Raji (cell line): ENCODE measurements around the gene A1CF.

Source experiments
- POLR2A ChIP-seq: IDR thresholded peaks from 2 replicates; pipeline ENCODE4 v1.6.1; 2011; ENCODE audit warnings: low read depth, low read length, control low read depth; ENCODE audit not compliant: insufficient read depth

A1CF gene

GRCh38 chr10:50807851-50808776 lies 77.3 kb downstream of the A1CF start:
- no peak for TF ChIP-seq POLR2A

- no peak for TF ChIP-seq POLR2A
Observed at GRCh38 chr10:50805981-50806622, 79.3 kb downstream of the A1CF start.

DNA sequence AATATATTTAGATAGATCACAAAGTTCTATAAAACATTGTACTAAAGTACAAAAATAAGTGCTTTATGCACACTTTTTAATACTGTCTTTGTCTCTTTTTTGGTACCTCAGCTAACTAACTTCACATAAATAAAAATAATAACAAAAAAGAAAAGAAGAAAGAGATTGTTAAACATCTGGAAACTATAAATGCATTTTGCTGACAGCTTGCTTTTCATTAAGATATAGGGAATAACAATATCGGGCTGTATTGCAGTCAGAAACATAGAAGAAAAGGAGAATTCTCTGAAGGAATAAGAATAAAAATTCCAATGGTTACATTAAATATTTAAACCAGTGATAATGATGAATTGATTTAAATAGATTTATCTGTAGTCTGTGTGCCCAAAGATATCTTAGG lies 85.8 kb downstream of the A1CF start:
- TF ChIP-seq POLR2A: no peak

DNA sequence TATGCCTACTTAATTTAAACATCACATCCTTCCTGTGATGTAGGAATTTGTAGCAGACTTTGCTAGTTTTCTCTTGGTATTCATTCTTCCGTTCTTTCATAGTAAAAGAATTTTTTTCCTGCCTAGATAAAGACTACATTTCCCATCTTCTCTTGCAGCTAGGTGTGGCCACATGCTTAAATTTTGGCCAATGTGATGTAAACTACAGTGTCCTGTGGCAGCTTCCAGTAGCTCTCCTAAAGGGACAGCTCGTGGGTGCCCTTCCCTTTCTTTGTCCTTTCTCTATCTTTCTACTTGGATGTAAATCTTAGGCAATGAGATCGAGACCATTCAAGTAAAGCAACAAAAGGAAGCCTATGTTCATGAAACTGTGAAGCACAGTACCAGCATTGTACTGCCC lies 87.1 kb downstream of the A1CF start:
- TF ChIP-seq POLR2A: no peak

DNA sequence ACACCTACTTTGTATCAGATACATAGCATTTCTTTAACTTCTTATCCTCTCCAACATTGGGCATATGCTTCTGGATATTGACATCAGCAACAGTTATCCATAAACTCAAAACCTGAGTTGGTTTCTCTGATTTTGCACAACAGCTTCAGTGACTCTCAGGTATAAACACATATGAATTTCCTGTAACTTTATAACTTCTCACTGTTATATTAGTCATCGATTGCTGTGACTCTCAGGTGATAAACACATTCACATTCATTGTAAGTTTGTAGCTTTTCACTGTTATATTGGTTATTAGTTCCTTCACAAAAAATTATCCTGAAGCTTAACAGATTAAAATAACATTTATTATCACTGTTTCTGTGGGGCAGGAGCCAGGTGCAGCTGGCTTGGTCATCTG lies 88.7 kb downstream of the A1CF start:
- no peak for TF ChIP-seq POLR2A

DNA sequence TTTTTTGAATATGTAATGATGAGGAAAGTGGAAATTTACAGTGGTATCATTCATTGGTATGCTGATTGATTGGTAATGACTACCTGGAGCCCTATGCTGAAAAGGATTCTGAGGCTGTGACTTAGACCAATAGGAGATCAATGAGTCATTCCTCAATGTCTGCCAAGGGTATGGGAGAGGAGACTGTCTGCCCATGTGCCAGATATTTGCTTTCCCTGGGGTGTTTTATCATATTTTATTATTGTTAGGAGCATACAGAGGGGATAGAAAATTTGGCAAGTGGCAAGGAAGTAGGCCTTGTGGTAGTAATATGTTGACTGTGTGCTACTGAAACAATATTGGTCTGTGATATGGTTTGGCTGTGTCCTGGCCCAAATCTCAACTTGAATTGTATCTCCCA lies 90.9 kb downstream of the A1CF start:
- TF ChIP-seq POLR2A: no peak

DNA sequence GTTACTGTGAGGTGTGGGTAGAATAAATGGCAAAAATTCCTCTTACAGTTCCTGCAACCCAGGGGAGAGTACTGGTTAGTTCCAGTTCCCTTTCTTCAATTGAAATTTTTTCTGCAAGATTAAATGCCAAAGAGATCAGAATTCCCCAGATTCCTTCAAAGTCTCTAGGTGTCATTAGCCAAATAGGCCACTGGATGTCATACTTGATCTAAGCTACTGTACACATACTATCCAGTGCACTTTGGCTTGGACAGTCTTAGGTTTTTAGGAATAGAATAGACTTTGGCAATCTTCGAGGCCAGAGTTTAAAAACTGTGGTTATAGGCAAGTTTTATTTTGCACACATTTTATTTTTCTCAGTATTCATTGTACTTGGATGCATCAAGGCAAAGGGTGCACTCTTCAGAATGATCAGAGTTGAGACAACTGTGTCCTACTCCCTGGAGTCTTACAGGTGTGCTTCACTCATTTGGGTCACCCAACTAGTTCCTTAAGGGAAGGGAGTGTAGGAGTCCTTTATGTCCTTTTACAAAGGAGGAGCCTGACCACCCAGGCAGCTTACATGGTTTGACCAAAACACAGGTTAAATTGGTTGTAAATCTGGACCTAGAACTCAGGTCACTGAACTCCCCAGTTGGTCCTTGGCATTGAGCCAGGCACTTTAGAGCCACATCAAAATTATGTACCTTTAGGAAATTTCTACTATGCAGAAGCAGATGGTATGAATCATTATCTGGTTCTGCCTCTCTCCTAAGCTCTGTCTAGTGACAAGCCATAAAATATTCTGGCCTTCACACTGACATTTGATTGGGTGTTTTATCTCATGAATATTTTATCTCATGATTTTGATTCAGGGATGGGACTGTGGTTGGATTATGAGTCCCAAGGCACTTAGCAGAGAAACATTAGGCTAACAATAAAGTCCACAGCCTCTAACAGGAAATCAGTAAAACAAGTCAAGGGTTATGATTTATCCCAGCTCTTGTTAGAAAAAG lies 96.2 kb downstream of the A1CF start:
- no peak for TF ChIP-seq POLR2A
